HFFc6 (cell line): ENCODE data around the gene CEMIP2. TPM values are rescaled to one million over a fixed set of nuclear protein-coding genes. Genes with fewer than 3 reads are reported as not detected.

Experiments
- DNase-seq: peaks from one replicate; pipeline ENCODE4 v3.0.0-alpha.2; 2018
- H3K27ac Mint-ChIP-seq: 2 replicates; pipeline ENCODE4 v1.8.0; 2020; ENCODE audit warnings: mild to moderate bottlenecking, mixed read lengths
- H3K27me3 Mint-ChIP-seq: 2 replicates; pipeline ENCODE4 v1.8.0; 2021; ENCODE audit warnings: mild to moderate bottlenecking, moderate library complexity, mixed read lengths; ENCODE audit not compliant: insufficient read depth
- H3K36me3 Mint-ChIP-seq: 2 replicates; pipeline ENCODE4 v1.8.0; 2021; ENCODE audit warnings: low read depth, mixed read lengths
- H3K4me1 Mint-ChIP-seq: 2 replicates; pipeline ENCODE4 v1.8.0; 2020; ENCODE audit warnings: low read depth, mixed read lengths
- H3K4me3 Mint-ChIP-seq: 2 replicates; pipeline ENCODE4 v1.8.0; 2020; ENCODE audit warnings: mild to moderate bottlenecking, moderate library complexity, mixed read lengths
- H3K9me3 Mint-ChIP-seq: 2 replicates; pipeline ENCODE4 v1.8.0; 2020; ENCODE audit warnings: mild to moderate bottlenecking, mixed read lengths
- total RNA-seq, 6 experiments: library from RNA; stranded (reverse); fragmentation: NEBNext Ultra II Directional; extraction: Animal tissue kit (Norgen Biotek cat#: 25700); gene quantifications; 2 replicates in 1 of 6; 3 replicates in 5 of 6; pipeline ENCODE4 v1.2.3, GENCODE V29; 2021
- TF ChIP-seq, protein P1 (sequence below): fragments of 200-600 bp; sonication (generic); IDR thresholded peaks from 2 replicates; pipeline ENCODE4 v1.5.0; 2021; ENCODE audit warnings: antibody characterized with exemption, mild to moderate bottlenecking

Gene CEMIP2
- total RNA-seq, 6 experiments from 2014 or later = 86.0 to 106 (median 92.1) TPM

GRCh38 chr9:71678999-71679398 is 89.3 kb downstream of the CEMIP2 start:
- no peak for DNase-seq
- TF ChIP-seq, protein P1, sequence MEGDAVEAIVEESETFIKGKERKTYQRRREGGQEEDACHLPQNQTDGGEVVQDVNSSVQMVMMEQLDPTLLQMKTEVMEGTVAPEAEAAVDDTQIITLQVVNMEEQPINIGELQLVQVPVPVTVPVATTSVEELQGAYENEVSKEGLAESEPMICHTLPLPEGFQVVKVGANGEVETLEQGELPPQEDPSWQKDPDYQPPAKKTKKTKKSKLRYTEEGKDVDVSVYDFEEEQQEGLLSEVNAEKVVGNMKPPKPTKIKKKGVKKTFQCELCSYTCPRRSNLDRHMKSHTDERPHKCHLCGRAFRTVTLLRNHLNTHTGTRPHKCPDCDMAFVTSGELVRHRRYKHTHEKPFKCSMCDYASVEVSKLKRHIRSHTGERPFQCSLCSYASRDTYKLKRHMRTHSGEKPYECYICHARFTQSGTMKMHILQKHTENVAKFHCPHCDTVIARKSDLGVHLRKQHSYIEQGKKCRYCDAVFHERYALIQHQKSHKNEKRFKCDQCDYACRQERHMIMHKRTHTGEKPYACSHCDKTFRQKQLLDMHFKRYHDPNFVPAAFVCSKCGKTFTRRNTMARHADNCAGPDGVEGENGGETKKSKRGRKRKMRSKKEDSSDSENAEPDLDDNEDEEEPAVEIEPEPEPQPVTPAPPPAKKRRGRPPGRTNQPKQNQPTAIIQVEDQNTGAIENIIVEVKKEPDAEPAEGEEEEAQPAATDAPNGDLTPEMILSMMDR = no peak
- peaks cover 86% of the 10 kb centered on the region for H3K4me1 Mint-ChIP-seq
- no peak overlapping the region; the same call in 1 of the 2 replicates for H3K4me3 Mint-ChIP-seq
- peak overlapping the region; percentile 93 for H3K27ac Mint-ChIP-seq
- H3K36me3 Mint-ChIP-seq = peaks cover 37% of the 10 kb centered on the region
- H3K9me3 Mint-ChIP-seq = no peaks in the 10 kb centered on the region
- no peaks in the 10 kb centered on the region; the same call in 1 of the 2 replicates for H3K27me3 Mint-ChIP-seq

GRCh38 chr9:71677209-71677608 is 91.1 kb downstream of the CEMIP2 start:
- Mint-ChIP-seq H3K27me3 (no peaks in the 10 kb centered on the region; the same call in 1 of the 2 replicates), H3K4me3 (no peak overlapping the region), H3K9me3 (no peaks in the 10 kb centered on the region), H3K27ac (no peak overlapping the region; the same call in 1 of the 2 replicates), H3K4me1 (peaks cover 70% of the 10 kb centered on the region), H3K36me3 (peaks cover 32% of the 10 kb centered on the region)
- TF ChIP-seq, protein P1 = no peak
- no peak for DNase-seq

DNA sequence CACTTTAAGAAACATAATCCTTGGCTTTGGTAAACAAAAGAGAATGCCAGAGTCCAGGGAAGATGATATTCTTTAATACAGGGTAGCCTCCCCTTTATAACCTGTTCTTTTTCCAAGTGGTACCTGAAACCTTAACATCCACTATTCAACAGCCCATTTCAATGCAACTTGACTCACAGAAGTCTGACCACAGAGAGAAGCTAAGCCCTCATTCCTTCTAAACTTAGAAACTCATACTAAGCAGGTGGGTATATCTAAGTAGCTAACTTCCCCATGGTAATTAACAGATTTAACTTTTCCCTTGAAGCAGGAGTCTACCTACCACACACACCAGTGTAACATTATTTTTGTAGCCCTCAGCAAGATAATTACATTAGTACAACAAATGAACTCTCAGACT is 91.9 kb downstream of the CEMIP2 start:
- Mint-ChIP-seq H3K27ac (no peak overlapping the region), H3K27me3 (no peaks in the 10 kb centered on the region; the same call in 1 of the 2 replicates)

DNA sequence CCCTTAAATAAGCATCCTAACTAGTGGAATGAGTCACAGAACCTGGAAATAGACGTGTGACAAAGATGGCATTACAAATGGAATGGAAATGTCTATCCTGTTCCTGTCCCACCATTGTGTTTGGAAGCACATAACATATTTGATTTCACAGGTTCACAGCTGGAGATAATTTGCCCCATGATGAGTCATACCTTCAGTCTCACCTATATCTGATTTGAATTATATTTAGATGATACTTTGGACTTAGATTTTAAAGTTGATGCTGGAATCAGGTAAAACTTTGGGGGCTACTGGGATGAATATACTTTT is 92.5 kb downstream of the CEMIP2 start:
- Mint-ChIP-seq H3K9me3 (no peaks in the 10 kb centered on the region), H3K36me3 (peaks cover 32% of the 10 kb centered on the region), H3K27me3 (no peaks in the 10 kb centered on the region; the same call in 1 of the 2 replicates), H3K27ac (no peak overlapping the region), H3K4me1 (peaks cover 56% of the 10 kb centered on the region), H3K4me3 (no peak overlapping the region)
- no peak for DNase-seq
- TF ChIP-seq, protein P1 = no peak

More for the DNA sequence above, 91.9 kb downstream of the CEMIP2 start:
- TF ChIP-seq, protein P1 = no peak
- no peak for DNase-seq
- H3K4me1 Mint-ChIP-seq = peaks cover 62% of the 10 kb centered on the region
- H3K4me3 Mint-ChIP-seq = no peak overlapping the region
- no peaks in the 10 kb centered on the region for H3K9me3 Mint-ChIP-seq
- H3K36me3 Mint-ChIP-seq = peaks cover 32% of the 10 kb centered on the region

GRCh38 chr9:71675105-71675856 is 93.0 kb downstream of the CEMIP2 start:
- no peaks in the 10 kb centered on the region for H3K9me3 Mint-ChIP-seq
- H3K4me1 Mint-ChIP-seq = peaks cover 50% of the 10 kb centered on the region
- H3K36me3 Mint-ChIP-seq = peaks cover 32% of the 10 kb centered on the region
- TF ChIP-seq, protein P1 = no peak
- no peak overlapping the region for H3K4me3 Mint-ChIP-seq
- DNase-seq = no peak
- no peaks in the 10 kb centered on the region; the same call in 1 of the 2 replicates for H3K27me3 Mint-ChIP-seq
- H3K27ac Mint-ChIP-seq = peak overlapping the region; percentile 26; the same call in 1 of the 2 replicates
